ENCODE results near the gene PCGF3. TPM values are rescaled to one million over a fixed set of nuclear protein-coding genes. Genes with fewer than 3 reads are reported as not detected.

PCGF3 gene
- total RNA-seq, 1 experiment from 2014 or later = 66.3 TPM

DNA sequence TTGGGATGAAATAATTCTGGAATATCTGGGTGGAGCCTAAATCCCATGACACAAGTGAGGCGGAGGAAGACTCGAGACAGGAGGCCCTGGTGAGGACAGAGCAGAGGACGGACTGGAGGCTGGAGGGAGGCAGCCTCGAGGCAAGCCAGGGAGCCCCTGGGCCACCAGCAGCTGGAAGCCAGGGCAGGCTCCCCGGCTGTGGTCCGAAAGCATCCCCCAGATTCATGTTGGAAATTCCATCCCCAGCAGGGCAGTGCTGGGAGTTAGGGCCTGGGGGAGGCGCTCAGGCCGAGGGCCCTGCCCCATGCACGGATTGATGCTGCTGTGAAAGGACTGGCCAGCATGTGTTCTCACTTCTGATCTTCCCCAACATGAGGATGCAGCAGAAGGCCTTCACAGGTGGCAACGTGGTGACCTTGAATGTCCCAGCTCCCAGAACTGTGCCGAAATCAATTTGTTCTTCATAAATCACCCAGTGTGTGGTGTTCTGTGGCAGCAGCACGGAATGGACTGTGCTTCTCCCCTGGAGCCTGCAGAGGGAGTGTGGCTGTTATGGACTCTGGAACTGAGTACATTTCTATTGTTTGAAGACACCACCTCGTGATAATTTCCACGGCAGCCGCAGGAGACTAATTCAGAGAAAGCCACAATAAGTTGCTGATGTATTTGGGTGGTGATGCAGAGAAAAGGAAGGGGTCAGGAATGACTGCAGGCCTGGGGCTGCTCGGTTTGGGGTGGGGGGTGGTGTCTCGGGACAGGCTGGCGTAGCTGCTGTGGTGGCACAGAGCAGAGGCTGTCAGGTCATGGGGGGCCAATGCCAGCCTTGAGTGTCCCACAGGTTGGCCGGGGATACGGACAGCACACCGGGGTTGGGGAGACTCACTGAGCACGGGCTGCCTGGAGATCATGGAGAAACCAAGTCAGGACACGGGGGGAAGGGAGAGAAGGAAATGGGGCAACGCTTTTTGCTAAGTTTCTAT, 56.9 kb downstream of the PCGF3 start:
- Histone ChIP-seq H3K9me2 (ENCODE audit: insufficient read depth) (no peaks in the 10 kb centered on the region), H3K4me3 (replicated peaks in 1 of 2; ENCODE audit: low read depth in 1 of 2, low read length in 2 of 2) (no peak overlapping the region), H3K9me3 (ENCODE audit: control insufficient read depth in 1 of 2, insufficient read depth in 1 of 2, low read depth in 1 of 2, low read length in 2 of 2) (no peaks in the 10 kb centered on the region), H3K4me1 (ENCODE audit: control insufficient read depth in 1 of 2, insufficient read depth in 2 of 2, low read length in 2 of 2) (no peaks in the 10 kb centered on the region; a peak in 1 of 4 replicates), H3K79me2 (ENCODE audit: insufficient read depth, low read length) (no peaks in the 10 kb centered on the region), H3K36me3 (ENCODE audit: control insufficient read depth in 1 of 2, insufficient read depth in 2 of 2, low read length in 2 of 2) (peaks cover 20 to 34% of the 10 kb centered on the region in 2 experiments; a peak in 3 of 4 replicates), H2AFZ (ENCODE audit: low read depth, low read length, poor library complexity, severe bottlenecking) (no peak overlapping the region), H3K9ac (ENCODE audit: low read length) (no peak overlapping the region), H3K4me2 (ENCODE audit: low read length) (no peak overlapping the region), H3K27me3 (ENCODE audit: insufficient read depth, low read length) (no peaks in the 10 kb centered on the region), H3K27ac (ENCODE audit: low read depth, low read length) (peak overlapping the region; percentile 26; the same call in 1 of the 2 replicates), H4K20me1 (ENCODE audit: insufficient read depth) (no peaks in the 10 kb centered on the region; the same call in 1 of the 2 replicates)
- RAD21 ChIA-PET (ENCODE audit: low non-redundant PET in 1 of 2, low total read pairs in 2 of 2, uncharacterized antibody in 2 of 2, unreplicated experiment in 2 of 2) = no interaction called here
- TF ChIP-seq POLR2A (IDR thresholded peaks at IDR 0.05; ENCODE audit: borderline replicate concordance, extremely low read depth, insufficient read depth, insufficient read length) (no peak), RAD21 (IDR thresholded peaks at IDR 0.05; ENCODE audit: low read depth) (no peak), POLR2AphosphoS5 (IDR thresholded peaks at IDR 0.05; ENCODE audit: low read depth, low read length) (0 out of 2 replicates have a peak, but pooled peaks have one; percentile 12), EZH2 (IDR thresholded peaks at IDR 0.05) (no peak)
- TF ChIP-seq, protein P1, sequence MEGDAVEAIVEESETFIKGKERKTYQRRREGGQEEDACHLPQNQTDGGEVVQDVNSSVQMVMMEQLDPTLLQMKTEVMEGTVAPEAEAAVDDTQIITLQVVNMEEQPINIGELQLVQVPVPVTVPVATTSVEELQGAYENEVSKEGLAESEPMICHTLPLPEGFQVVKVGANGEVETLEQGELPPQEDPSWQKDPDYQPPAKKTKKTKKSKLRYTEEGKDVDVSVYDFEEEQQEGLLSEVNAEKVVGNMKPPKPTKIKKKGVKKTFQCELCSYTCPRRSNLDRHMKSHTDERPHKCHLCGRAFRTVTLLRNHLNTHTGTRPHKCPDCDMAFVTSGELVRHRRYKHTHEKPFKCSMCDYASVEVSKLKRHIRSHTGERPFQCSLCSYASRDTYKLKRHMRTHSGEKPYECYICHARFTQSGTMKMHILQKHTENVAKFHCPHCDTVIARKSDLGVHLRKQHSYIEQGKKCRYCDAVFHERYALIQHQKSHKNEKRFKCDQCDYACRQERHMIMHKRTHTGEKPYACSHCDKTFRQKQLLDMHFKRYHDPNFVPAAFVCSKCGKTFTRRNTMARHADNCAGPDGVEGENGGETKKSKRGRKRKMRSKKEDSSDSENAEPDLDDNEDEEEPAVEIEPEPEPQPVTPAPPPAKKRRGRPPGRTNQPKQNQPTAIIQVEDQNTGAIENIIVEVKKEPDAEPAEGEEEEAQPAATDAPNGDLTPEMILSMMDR (IDR thresholded peaks at IDR 0.05 in 2 of 3, conservative IDR thresholded peaks at IDR 0.05 in 1 of 3; ENCODE audit: borderline replicate concordance in 1 of 3, insufficient read depth in 1 of 3, low read depth in 2 of 3, low read length in 2 of 3) = peak in 2 of 3 experiments; percentile 26 to 38; a peak in 1 of 6 replicates
- intact Hi-C loops (cut with micrococcal nuclease) = loop anchor here (10.0 kb wide), 1 partner anchor 222 kb away; the partner anchor contains the start of gene IDUA
- CTCF ChIA-PET = no interaction called here
- no TSS peak for BruUV-seq (replicated peaks)
- ATAC-seq (peak; percentile 51), DNase-seq (ENCODE audit: low read depth, low spot score) (no peak)
- POLR2A ChIA-PET = no interaction called here
